Measurements from ENCODE around the gene GPRC5C.

DNA sequence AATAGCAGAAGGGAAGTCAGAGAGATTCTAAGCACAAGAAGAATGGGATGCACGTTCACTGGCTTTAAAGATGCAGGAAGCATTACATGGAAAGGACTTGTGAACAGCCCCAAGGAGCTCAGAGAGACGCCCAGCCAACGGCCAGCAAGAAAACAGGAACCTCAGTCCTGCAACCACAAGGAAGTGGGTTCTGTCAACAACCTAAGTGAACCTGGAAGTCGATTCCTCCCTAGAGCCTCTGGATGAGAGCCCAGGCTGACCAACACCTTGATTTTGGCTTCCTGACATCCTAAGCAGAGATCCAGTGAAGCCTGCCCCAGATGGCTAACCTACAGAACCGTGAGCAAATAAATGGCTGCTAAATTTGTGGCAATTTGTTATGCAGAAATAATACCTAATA lies 40.1 kb upstream of the GPRC5C start:
- TF ChIP-seq EZH2phosphoT487 (IDR thresholded peaks at IDR 0.05; ENCODE audit: insufficient read depth, low read depth) (no peak), EZH2 (IDR thresholded peaks at IDR 0.05; ENCODE audit: insufficient read depth, poor library complexity, severe bottlenecking) (no peak)

Data from GM23248 (cell line).